COLO668 (cell line): ENCODE results near the gene USP36.
A peak's percentile ranks its signal among the peaks of the same experiment; 100 is the strongest.
"Not testable (repeated sequence)": the region's sequence is repeated elsewhere in the genome, so short reads cannot be mapped to it uniquely, and the experiment has no call there.

Source experiments
- DNase-seq: peaks from one replicate; lab custom pipeline; 2025; ENCODE audit not compliant: unreplicated experiment; lab: John Stamatoyannopoulos, UW

The USP36 gene

GRCh38 chr17:78872486-78872885, 31.9 kb upstream of the USP36 start:
- DNase-seq = no peak

- DNase-seq = no peak
These were observed 30.0 kb upstream of the USP36 start for GRCh38 chr17:78870621-78871020.

- no peak for DNase-seq
These were observed 27.8 kb upstream of the USP36 start for GRCh38 chr17:78868391-78868790.

- not testable (repeated sequence) for DNase-seq
These were observed 26.4 kb upstream of the USP36 start for GRCh38 chr17:78867046-78867445.

- peak; percentile 64 for DNase-seq
These were observed 25.2 kb upstream of the USP36 start for GRCh38 chr17:78865682-78866390.

- DNase-seq = no peak
These were observed 23.5 kb upstream of the USP36 start for GRCh38 chr17:78864117-78864516.

- DNase-seq = peak; percentile 33
These were observed 21.7 kb upstream of the USP36 start for GRCh38 chr17:78862073-78863023.

GRCh38 chr17:78861229-78861628, 20.6 kb upstream of the USP36 start:
- no peak for DNase-seq

- no peak for DNase-seq
These were observed 18.4 kb upstream of the USP36 start for GRCh38 chr17:78859051-78859450.

GRCh38 chr17:78857266-78857665, 16.7 kb upstream of the USP36 start:
- DNase-seq = no peak

GRCh38 chr17:78855561-78856165, 15.0 kb upstream of the USP36 start:
- no peak for DNase-seq

- no peak for DNase-seq
These were observed 13.9 kb upstream of the USP36 start for GRCh38 chr17:78854508-78854907.

GRCh38 chr17:78853926-78854394, 13.3 kb upstream of the USP36 start:
- DNase-seq = peak; percentile 40

GRCh38 chr17:78852709-78853121, 12.1 kb upstream of the USP36 start:
- DNase-seq = peak; percentile 2

GRCh38 chr17:78849026-78849425, 8.4 kb upstream of the USP36 start:
- DNase-seq = no peak

- no peak for DNase-seq
These were observed 6.4 kb upstream of the USP36 start for GRCh38 chr17:78847052-78847451.

- DNase-seq = no peak
These were observed 3.8 kb upstream of the USP36 start for GRCh38 chr17:78844301-78845005.

- DNase-seq = peak; percentile 49
These were observed 2.4 kb upstream of the USP36 start for GRCh38 chr17:78842881-78843565.

GRCh38 chr17:78840530-78840779, 159 bp downstream of the USP36 start:
- DNase-seq = no peak

- DNase-seq = peak; percentile 48
These were observed 668 bp downstream of the USP36 start for GRCh38 chr17:78839762-78840529.
